B cell (primary cell): Measurements from ENCODE around the gene CD59. TPM values are rescaled to one million over a fixed set of nuclear protein-coding genes. Genes with fewer than 3 reads are reported as not detected.

Experiments used
- ATAC-seq: fragments of 200-7000 bp; cut with Tn5 transposase; one replicate; pipeline ENCODE4 v1.10.0; 2021; ENCODE audit warnings: low read depth, mild to moderate bottlenecking, moderate number of reproducible peaks, moderate library complexity
- CTCF ChIA-PET: fragments of 350-600 bp; sonication (Branson Sonifier 250); formaldehyde crosslinking; loops from one replicate; lab custom pipeline; 2021; ENCODE audit warnings: antibody characterized with exemption, inconsistent platforms; lab: Charles Lee
- POLR2A ChIA-PET: fragments of 350-600 bp; sonication (Branson Sonifier 250); formaldehyde crosslinking; loops from one replicate; lab custom pipeline; 2021; ENCODE audit warnings: antibody characterized with exemption; lab: Charles Lee
- DNase-seq: peaks from one replicate; pipeline ENCODE4 v3.0.0; 2013
- H2AFZ ChIP-seq: 2 replicates; pipeline ENCODE4 v1.6.1; 2012; ENCODE audit warnings: mild to moderate bottlenecking, low read depth, low read length; ENCODE audit not compliant: insufficient read depth, poor library complexity, severe bottlenecking
- H3K27ac ChIP-seq, 2 donors: 1 replicate in 1 of 2; 2 replicates in 1 of 2; pipeline ENCODE4 v1.5.1; 2012 to 2013; ENCODE audit warnings: low read length in 2 of 2, mild to moderate bottlenecking in 2 of 2, moderate library complexity in 1 of 2
- H3K27me3 ChIP-seq, 4 experiments: fragments of 200-600 bp in 1 of 4; sonication (generic) in 1 of 4; replicated peaks in 1 of 4; 1 replicate in 2 of 4; 2 replicates in 2 of 4; pipeline versions ENCODE4 v1.6.1 to v1.7.0; 2013 to 2016; ENCODE audit warnings: low read length in 3 of 4, mild to moderate bottlenecking in 2 of 4, mixed read lengths in 1 of 4, moderate library complexity in 1 of 4; ENCODE audit not compliant: insufficient read depth in 4 of 4, control insufficient read depth in 3 of 4; ENCODE audit errors: control extremely low read depth in 1 of 4
- H3K36me3 ChIP-seq, 2 experiments: replicated peaks in 1 of 2; 1 replicate in 1 of 2; 2 replicates in 1 of 2; pipeline versions ENCODE4 v1.6.1 to v1.7.1; 2013; ENCODE audit warnings: low read length in 1 of 2; ENCODE audit not compliant: insufficient read depth in 2 of 2, control insufficient read depth in 1 of 2; ENCODE audit errors: control extremely low read depth in 1 of 2, extremely low read depth in 1 of 2
- H3K4me1 ChIP-seq, 2 donors: fragments of 200-600 bp in 1 of 2; sonication (generic) in 1 of 2; 1 replicate in 1 of 2; 2 replicates in 1 of 2; pipeline versions ENCODE4 v1.5.1 to v1.6.1; 2013 to 2017; ENCODE audit warnings: low read length in 2 of 2; ENCODE audit not compliant: control insufficient read depth in 2 of 2, insufficient read depth in 2 of 2
- H3K4me2 ChIP-seq: replicated peaks from 2 replicates; pipeline ENCODE3; 2012; ENCODE audit warnings: mild to moderate bottlenecking, low read depth, low read length; ENCODE audit not compliant: poor library complexity, severe bottlenecking
- H3K4me3 ChIP-seq, 5 experiments: fragments of 200-600 bp in 1 of 5; sonication (generic) in 1 of 5; 1 replicate in 3 of 5; 2 replicates in 2 of 5; pipeline versions ENCODE4 v1.5.1 to v1.7.0; 2011 to 2016; ENCODE audit warnings: low read length in 4 of 5, mild to moderate bottlenecking in 4 of 5, low read depth in 2 of 5, control low read depth in 1 of 5, moderate library complexity in 1 of 5; ENCODE audit not compliant: insufficient read depth in 1 of 5; ENCODE audit errors: control extremely low read depth in 1 of 5, extremely low read depth in 1 of 5
- H3K79me2 ChIP-seq: fragments of 200-600 bp; sonication (generic); one replicate; pipeline ENCODE4 v1.6.0; 2016; ENCODE audit warnings: low read length; ENCODE audit not compliant: control insufficient read depth, insufficient read depth
- H3K9ac ChIP-seq: fragments of 200-600 bp; sonication (generic); 2 replicates; pipeline ENCODE4 v1.6.1; 2017; ENCODE audit warnings: mild to moderate bottlenecking, low read length, moderate library complexity
- H3K9me3 ChIP-seq, 3 donors: one replicate each; pipeline versions ENCODE4 v1.6.1 to v1.7.1; 2013; ENCODE audit warnings: low read length in 2 of 3; ENCODE audit not compliant: control insufficient read depth in 2 of 3, insufficient read depth in 1 of 3; ENCODE audit errors: control extremely low read depth in 1 of 3
- H4K20me1 ChIP-seq: 2 replicates; pipeline ENCODE4 v1.6.0; 2012; ENCODE audit warnings: mild to moderate bottlenecking, low read length; ENCODE audit not compliant: insufficient read depth, control insufficient read depth, poor library complexity, severe bottlenecking
- H3K27ac Mint-ChIP-seq: one replicate; pipeline ENCODE4 v1.8.0; 2021; ENCODE audit warnings: mixed read lengths
- H3K27me3 Mint-ChIP-seq: one replicate; pipeline ENCODE4 v1.8.0; 2021; ENCODE audit warnings: mixed read lengths
- H3K4me1 Mint-ChIP-seq: one replicate; pipeline ENCODE4 v1.8.0; 2021; ENCODE audit warnings: mixed read lengths
- H3K4me3 Mint-ChIP-seq: one replicate; pipeline ENCODE4 v1.8.0; 2021; ENCODE audit warnings: mixed read lengths
- H3K9me3 Mint-ChIP-seq: one replicate; pipeline ENCODE4 v1.8.0; 2022; ENCODE audit warnings: mixed read lengths; ENCODE audit not compliant: insufficient read depth
- EZH2 ChIP-seq: IDR thresholded peaks from 2 replicates; pipeline ENCODE4 v1.6.1; 2012; ENCODE audit warnings: borderline replicate concordance, low read depth, mild to moderate bottlenecking, moderate library complexity, low read length; ENCODE audit not compliant: insufficient read depth, poor library complexity, severe bottlenecking
- WGBS: methylation state at CpG from one replicate; pipeline ENCODE4 v1.1.5; 2013; ENCODE audit warnings: missing lambda C conversion rate; ENCODE audit not compliant: insufficient coverage; 5-methylcytosine and 5-hydroxymethylcytosine counted together
- intact Hi-C: fragments of 100-400 bp; cut with micrococcal nuclease; formaldehyde crosslinking; loops from one replicate; pipeline ENCODE4 v1.10.0; 2022
- polyA plus RNA-seq: library from polyadenylated mRNA; depleted of rRNA; stranded (reverse); fragments of >200 nt; gene quantifications from 2 replicates; pipeline ENCODE4 v1.2.3, GENCODE V29; 2012
- total RNA-seq, 2 donors: library from RNA; stranded (reverse); fragments of 120-200 nt in 1 of 2; gene quantifications; 1 replicate in 1 of 2; 2 replicates in 1 of 2; pipeline versions ENCODE4 v1.2.3 to v1.2.4, GENCODE V29; 2013 to 2022
- TF ChIP-seq, protein P1 (sequence below): fragments of 200-600 bp; IDR thresholded peaks from one replicate; pipeline ENCODE4 v1.8.0; 2022; ENCODE audit warnings: antibody characterized with exemption, mild to moderate bottlenecking

The CD59 gene
- total and polyA plus RNA-seq, 2 donors (not counting 1 experiment from before 2014, with no cell fraction given), result 10.9 to 41.3 TPM

DNA sequence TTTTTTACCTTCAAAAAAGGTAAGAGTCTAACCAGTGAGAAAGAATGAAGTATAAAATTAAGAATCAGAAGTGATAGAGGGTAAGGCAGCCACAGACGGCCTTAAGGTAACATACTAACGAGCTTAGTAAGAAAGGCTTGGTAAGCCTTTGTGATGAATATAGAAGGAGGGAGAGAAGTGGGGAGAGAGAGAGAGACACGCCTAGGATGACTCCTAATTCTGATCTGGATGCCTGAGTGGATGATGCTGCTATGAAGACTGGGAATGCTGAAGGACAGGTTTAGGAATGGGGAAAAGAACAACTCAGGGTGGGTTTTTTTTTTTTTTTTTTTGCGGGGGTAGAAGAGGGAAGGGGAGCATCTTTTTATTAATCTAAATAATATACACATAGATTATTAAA, 33.3 kb upstream of the CD59 start:
- H3K27me3 ChIP-seq, result no peaks in the 10 kb centered on the region
- 97% methylated on average over 3 of the region's 4 CpGs for WGBS
- no peak for TF ChIP-seq EZH2
- TF ChIP-seq, protein P1, sequence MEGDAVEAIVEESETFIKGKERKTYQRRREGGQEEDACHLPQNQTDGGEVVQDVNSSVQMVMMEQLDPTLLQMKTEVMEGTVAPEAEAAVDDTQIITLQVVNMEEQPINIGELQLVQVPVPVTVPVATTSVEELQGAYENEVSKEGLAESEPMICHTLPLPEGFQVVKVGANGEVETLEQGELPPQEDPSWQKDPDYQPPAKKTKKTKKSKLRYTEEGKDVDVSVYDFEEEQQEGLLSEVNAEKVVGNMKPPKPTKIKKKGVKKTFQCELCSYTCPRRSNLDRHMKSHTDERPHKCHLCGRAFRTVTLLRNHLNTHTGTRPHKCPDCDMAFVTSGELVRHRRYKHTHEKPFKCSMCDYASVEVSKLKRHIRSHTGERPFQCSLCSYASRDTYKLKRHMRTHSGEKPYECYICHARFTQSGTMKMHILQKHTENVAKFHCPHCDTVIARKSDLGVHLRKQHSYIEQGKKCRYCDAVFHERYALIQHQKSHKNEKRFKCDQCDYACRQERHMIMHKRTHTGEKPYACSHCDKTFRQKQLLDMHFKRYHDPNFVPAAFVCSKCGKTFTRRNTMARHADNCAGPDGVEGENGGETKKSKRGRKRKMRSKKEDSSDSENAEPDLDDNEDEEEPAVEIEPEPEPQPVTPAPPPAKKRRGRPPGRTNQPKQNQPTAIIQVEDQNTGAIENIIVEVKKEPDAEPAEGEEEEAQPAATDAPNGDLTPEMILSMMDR, result no peak
- H3K9me3 ChIP-seq, result no peaks in the 10 kb centered on the region
- peaks cover 28% of the 10 kb centered on the region for H3K79me2 ChIP-seq
- H3K4me3 Mint-ChIP-seq, result no peak overlapping the region
- no peak for ATAC-seq
- H3K36me3 ChIP-seq, result peaks cover 12 to 49% of the 10 kb centered on the region in 2 experiments
- no peak overlapping the region for H3K9ac ChIP-seq
- no peak overlapping the region for H3K4me3 ChIP-seq
- H3K27me3 Mint-ChIP-seq, result no peaks in the 10 kb centered on the region
- H4K20me1 ChIP-seq, result peaks cover 25% of the 10 kb centered on the region
- ChIA-PET POLR2A (no interaction called here), CTCF (no interaction called here)
- H3K4me1 Mint-ChIP-seq, result peaks cover 31% of the 10 kb centered on the region
- DNase-seq, result no peak
- no peaks in the 10 kb centered on the region for H3K9me3 Mint-ChIP-seq
- intact Hi-C loops, result no loop called here
- H3K4me1 ChIP-seq, result peaks cover 12 to 16% of the 10 kb centered on the region in 2 donors
- H3K4me2 ChIP-seq, result no peak overlapping the region
- H3K27ac Mint-ChIP-seq, result no peak overlapping the region
- no peak overlapping the region for H2AFZ ChIP-seq
- no peak overlapping the region for H3K27ac ChIP-seq

DNA sequence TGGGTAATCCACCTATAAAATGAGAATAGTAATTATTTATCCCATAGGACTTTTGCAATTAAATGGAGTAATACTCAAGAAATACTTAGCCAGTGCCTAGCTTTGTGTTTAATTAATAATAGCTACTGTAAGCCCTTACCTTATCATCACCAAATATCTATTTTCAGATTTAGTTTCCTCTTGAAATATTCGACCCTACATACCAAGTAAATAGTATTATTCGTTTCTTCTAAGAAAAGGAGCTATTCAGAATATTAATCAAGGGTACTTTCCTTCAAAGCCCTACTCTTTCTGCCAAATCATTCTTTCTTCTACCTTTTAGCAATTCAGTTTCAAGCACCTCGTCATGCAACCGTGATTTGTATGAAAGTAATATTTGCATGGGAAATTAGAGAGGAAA, 31.4 kb upstream of the CD59 start:
- Mint-ChIP-seq H3K27me3 (no peaks in the 10 kb centered on the region), H3K27ac (no peak overlapping the region), H3K4me1 (peaks cover 18% of the 10 kb centered on the region), H3K4me3 (no peak overlapping the region), H3K9me3 (no peaks in the 10 kb centered on the region)
- no peak for DNase-seq
- H3K4me2 ChIP-seq, result no peak overlapping the region
- no peak overlapping the region for H3K4me3 ChIP-seq
- H3K9ac ChIP-seq, result no peak overlapping the region
- H2AFZ ChIP-seq, result no peak overlapping the region
- peaks cover 22 to 66% of the 10 kb centered on the region in 2 experiments for H3K36me3 ChIP-seq
- no CpG with 5 or more reads among the region's 4 CpGs for WGBS
- peaks cover 21% of the 10 kb centered on the region for H4K20me1 ChIP-seq
- TF ChIP-seq, protein P1, result no peak
- TF ChIP-seq EZH2, result no peak
- ATAC-seq, result no peak
- no peaks in the 10 kb centered on the region for H3K27me3 ChIP-seq
- peaks cover 11% of the 10 kb centered on the region for H3K79me2 ChIP-seq
- intact Hi-C loops, result no loop called here
- POLR2A ChIA-PET, result no interaction called here
- H3K4me1 ChIP-seq, result peaks cover 2 to 4% of the 10 kb centered on the region in 2 donors
- H3K27ac ChIP-seq, result no peak overlapping the region
- CTCF ChIA-PET, result interaction anchor here (0.5 to 2.1 kb wide), 3 partner anchors 10 to 408 kb away, joined by 5 to 8 read pairs (median 6); no protein-coding TSS in a partner anchor
- H3K9me3 ChIP-seq, result peaks cover 0 to 1% (median 0%) of the 10 kb centered on the region in 3 donors
